CD4-positive, alpha-beta T cell treated with Interleukin-17A for 1 hour (primary cell): ENCODE results near the gene PABPN1L.
"Not testable (repeated sequence)": the region's sequence is repeated elsewhere in the genome, so short reads cannot be mapped to it uniquely, and the experiment has no call there.

Experiments used
- DNase-seq: peaks from one replicate; pipeline ENCODE4 v3.0.0-alpha.2; 2020

The PABPN1L gene

DNA sequence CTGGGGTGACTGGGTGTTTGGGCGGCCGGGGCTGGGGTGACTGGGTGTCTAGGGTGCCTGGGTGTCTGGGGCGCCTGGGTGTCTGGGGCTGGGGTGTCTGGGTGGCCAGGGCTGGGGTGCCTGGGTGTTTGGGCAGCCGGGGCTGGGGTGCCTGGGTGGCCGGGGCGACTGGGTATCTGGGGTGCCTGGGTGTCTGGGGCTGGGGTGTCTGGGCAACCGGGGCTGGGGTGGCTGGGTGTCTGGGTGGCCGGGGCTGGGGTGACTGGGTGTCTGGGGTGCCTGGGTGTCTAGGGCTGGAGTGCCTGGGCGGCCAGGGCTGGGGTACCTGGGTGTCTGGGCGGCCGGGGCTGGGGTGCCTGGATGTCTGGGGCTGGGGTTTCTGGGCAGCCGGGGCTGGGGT, 41.3 kb downstream of the PABPN1L start:
- no peak for DNase-seq

DNA sequence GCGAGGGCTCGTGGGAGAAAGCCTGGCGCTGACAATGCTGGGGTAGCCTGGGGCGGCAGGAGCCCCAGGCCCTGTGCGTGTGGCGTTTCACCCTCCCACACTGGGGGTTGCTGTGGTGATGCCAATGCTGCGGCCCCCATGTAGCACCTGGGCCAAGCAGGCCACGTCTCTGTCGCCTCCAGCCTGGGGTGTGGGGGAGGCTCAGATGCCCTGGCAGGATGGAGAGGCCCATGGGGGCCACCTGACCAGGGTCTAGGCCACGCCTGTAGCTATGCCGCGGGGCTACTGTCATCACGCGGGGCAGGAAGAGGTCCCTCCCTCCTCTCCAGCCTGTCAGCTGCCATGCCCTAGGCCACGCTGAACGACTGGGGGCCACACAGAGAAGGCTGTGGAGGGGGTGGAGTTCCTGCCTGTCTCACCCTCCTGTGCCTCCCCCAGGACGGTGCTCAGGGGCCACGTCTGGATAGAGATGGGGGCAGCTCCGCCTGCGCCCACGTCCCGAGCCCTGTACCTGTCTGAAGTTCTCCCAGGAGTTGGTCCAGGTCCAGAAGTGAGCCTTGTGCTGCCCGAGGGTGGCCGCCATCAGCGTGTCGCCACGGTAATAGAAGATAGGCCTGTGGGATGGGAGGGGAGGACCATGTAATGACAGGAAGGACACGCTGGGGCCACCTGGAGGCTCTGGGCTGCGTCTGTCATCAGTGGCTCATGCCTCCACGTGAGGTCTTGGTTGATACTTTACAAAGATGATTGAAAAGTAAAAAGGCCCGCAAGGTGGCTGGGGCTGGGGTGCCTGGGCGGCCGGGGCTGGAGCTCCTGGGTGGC, 42.0 kb downstream of the PABPN1L start:
- DNase-seq, result no peak

DNA sequence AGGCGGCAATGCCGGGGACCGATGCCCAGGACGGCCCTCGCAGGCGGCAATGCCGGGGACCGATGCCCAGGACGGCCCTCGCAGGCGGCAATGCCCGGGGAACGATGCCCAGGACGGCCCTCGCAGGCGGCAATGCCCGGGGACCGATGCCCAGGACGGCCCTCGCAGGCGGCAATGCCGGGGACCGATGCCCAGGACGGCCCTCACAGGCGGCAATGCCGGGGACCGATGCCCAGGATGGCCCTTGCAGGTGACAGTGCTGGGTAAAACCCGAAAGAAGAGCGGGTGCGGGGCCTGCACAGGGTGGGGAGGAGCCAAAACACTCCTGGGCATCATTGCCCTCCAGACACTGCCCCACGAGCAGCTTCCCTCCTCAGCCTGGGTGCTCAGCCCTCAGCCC, 42.8 kb downstream of the PABPN1L start:
- not testable (repeated sequence) for DNase-seq

DNA sequence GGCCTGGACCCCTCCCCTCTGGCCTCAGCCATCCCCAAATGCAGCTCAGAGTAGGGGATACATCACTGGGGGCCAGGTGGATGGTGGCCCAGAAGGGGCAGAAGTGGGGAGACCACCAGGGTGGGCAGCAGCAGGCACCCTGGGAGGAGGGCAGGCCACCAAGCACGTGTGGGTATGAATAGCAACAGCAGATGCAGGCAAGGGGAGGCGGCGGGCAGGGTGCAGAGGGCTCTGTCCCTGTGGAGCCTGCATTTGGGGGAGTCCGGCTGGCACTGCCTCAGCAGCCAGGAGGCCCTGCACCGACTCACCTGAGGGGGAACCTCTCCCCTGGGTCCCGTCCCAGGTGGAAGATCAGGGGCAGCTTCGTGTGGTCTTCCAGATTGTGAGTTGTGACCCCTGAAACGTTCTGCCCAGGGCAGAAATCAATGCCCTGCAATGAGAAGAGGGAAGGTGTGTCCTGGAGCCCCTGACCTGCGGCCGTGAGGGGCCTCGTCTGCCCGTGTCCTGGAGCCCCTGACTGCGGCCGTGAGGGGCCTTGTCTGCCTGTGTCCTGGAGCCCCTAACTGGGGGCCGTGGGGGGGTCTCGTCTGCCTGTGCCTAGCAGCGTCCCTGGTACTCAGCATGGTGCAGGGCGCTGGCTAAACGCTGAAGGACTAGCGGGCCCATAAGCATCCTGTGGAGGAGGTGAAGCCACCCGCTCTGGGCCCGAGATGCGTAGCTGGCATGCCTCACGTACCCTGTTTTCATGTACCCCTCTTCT, 44.0 kb downstream of the PABPN1L start:
- DNase-seq, result no peak

DNA sequence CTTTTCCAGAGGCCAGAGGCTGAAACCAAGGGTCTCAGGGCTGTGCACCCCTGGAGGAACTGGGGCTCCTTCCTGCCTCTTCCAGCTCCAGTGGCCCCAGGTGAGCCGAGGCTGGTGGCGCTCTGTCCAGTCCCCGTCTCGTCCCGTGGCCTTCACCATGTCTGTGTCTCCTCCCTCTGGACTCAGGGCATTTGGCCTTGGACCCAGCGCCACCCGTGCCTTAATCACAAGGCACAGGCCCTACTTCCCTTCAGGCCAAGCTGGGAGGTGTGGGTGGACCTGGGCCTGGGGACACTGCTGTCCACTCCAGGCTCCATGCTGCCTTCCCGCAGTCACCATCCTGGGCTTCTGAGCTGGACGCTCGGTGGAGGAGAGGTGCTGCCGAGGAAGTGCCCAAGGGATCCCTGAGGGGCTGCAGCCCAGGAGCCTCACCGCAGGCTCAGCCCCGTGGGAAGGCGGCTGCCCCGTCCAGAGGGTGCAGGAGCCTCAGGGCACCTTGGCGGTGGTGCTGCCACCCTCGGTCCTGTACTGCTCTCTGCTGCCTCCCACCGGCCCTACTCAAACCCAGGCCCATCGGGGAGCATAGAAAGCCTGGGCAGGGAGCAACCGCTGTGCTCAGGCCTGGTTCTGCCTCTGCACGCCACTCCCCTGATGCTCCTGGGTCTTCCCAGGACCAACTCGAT, 45.2 kb downstream of the PABPN1L start:
- DNase-seq, result no peak

DNA sequence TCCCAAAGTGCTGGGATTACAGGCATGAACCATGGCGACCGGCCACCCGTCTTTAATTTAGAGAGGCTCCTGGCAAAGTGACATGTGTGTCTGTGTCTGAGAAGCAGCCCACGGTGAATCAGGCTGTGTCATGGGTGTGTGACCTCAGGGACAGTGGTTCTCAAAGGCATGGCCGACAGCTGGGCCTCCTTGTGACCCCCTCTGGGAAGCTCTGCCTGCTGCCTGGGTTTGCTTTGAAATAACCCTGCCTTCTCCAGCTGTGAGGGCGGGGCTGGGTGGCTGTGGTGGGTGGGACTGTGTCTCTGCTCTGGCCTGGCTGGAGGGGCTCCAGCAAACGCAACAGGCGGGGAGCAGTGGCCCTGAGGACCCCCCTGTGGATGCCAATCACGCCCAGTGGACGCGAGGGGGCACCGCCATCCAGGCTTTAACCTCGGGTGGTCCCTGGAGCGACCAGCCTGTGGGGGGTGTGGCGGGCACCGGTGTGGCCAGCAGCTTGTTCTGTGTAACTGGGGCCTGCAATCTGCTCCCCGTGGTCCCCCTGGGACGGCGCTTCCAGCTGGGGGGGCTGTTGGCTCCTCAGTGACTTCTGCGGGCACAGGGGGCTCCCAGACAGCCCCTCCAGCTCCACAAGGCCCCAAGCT, 46.0 kb downstream of the PABPN1L start:
- DNase-seq, result no peak

DNA sequence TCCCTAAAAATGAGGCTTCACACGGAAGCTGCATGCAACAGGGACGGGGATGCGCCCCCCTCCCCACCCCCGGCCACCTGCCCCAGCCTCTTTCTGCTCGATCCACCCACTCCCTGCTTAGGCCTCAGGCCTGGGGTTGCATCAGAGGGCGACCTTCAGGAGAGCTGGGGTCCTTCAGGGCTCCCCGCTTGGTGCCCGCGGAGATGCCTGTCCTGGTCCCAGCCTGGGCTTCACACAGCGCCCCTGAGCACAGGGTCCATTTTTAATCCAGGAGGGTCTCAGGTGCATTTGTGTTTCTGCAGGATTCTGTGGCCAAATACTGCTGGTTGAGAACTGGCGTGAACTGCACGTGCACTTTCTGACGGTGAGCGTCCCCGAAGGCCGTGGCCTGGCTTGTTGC, 47.3 kb downstream of the PABPN1L start:
- no peak for DNase-seq

DNA sequence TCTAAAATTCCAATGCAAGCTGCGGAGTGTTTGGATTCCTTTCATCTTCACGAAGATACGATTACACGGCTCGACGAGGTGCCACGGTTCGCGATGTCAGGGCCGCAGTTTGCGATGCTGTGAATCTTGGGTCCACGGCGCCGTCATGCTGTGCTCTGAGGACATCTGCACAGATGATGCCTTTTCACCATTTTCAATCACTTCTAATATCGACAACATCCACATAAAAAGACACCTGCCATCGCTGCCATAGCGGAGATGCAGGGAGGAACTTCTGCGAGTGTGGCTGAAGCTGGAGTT, 47.9 kb downstream of the PABPN1L start:
- no peak for DNase-seq

DNA sequence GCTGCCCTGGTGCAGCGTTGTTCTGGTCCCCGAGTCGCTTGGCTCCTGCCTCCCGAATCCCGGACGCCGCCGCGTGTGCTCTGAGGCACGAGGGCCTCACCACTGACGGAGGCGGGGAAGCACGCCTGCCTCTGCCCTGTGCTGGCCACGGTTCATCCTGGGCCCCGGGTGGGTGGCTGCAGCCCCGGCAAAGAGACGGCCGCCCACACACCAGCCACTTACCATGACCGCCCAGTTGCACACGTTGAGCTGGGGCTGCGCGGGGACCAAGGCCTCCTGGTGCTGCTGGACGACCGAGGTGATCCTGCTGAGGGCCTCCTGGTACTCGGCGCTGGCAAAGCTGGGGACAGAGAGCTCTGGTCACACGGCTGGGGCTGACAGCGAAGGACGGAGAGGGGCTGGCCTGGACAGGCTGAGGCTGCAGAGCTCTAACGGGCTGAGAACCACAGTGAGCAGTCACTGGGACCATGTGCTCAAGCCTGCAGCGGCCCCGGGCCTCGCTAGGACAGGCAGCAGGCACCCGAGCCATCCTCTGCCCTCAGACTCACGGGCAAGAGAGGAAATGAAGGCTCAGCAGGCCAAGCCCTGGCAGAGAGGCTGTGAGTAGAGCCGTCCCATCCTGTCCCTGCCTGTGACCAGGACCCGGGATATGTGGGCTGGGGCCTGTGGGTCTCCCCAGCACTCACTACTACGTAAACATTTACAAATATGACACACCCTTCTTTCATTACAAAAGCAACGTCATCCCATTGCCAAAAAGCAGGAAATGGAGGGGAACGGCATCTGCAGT, 48.5 kb downstream of the PABPN1L start:
- no peak for DNase-seq

DNA sequence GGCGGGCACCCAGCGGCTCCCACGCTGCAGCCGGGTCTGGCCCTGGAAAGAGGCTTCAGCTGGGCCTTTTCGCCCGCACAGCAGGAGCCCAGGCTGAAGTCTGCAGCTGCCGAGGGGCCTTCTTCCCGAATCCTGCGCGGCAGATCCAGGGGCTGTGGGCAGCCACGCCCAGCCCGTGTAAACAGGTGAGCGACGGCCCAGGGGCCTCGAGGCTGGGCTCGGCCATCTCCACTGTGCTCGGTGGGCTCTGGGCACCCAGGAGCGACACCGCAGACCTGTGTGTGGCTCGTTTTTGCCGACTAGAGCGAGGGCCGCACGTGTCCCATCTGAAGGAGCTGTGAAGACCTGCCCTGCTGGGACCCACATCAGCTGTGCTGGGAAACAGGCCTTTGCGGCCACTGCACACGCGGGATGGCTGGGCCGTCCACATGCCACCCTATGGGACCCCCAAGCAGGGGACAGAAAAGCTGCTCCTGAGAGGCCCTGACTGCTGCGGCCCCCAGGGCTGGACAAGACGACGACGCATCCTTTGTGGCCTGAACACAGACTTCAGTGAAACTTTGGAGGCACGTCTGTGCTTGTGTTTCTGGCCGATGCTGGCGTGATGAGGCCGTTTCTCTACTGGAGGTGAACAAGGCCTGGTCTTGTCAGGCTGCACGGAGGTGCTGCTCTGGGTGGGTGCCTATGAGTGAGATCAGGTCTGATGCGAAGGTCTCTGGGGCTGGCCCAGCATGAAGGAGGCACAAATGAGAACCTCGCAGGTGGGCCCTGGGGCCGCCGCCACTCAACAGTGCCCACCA, 49.5 kb downstream of the PABPN1L start:
- DNase-seq, result no peak

DNA sequence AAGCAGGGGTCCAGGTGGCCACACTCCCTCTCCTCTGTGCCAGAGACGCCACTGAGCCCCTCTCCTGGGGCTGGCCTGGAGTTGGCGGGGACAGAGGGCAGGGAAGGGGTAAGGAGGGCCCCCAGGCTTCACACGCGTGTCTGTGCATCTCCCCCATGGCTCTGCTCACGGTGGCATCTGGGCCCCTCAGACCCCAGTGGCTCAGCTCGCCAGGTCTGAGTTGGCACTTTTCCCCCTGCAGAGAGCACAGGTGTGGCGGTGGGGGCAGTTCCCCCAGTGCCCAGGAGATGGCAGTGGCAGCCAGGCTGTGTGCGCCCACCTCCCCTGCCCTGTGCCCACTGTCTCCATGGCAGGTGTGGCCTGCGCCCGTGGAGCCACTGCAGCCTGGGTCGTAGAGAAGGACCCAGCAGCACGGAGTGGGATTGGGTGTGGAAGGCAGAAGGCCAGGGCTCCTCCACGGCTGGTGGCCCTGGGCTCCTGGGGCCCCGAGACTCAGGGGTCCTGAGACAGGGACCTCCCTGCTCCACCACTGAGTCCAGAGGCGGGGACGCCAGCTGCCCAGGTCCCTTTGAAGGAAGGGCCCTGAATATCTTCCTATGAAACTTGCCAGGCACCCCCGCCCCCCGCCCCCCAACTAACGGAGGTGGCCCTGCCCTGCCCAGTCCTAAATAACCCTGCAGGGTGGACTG, 50.4 kb downstream of the PABPN1L start:
- peak; percentile 61 for DNase-seq

DNA sequence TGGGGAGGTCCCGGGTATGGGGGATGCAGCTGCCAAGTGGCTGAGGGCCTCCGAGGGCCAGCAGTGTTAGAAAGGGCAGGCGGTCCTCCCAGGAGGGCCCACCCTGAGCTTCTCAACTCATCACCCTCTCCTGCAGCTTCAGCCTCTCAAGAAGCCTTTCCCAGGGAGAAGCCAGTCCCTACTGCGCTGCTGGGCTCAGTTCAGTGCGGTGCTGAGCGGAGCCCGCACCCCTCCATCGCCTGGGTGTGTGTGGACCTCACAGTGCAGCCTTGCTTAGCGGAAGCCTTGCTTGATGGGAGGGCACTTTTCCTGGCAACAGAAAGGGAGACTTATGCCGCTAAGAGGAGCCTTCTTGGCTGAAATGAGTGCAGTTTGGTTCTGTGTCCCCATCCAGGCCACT, 51.2 kb downstream of the PABPN1L start:
- DNase-seq, result no peak

DNA sequence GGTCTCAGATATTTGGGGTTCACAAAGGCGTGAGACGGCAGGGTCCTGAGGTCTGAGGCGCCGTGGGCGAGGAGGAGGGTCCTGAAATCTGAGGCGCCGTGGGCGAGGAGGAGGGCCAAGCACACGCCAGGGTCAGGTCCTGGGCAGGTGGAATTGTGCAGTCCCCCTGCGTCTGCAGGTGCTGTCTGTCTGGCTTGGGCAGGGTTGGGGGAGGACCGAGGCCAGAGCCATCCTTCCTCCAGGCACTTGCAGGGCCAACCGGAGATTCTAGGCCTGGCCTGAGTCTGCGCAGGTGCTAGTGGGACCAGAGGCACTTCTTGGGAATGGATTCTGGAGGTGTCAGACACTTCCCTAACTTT, 52.3 kb downstream of the PABPN1L start:
- DNase-seq, result no peak
